ENCODE results near the gene SLFN14. TPM values are rescaled to one million over a fixed set of nuclear protein-coding genes. Genes with fewer than 3 reads are reported as not detected.
"Not testable (repeated sequence)": the region's sequence is repeated elsewhere in the genome, so short reads cannot be mapped to it uniquely, and the experiment has no call there.

SLFN14 gene
- total and polyA plus RNA-seq, 2 of the 4 experiments (the other 2 are of a cell fraction), result not detected

DNA sequence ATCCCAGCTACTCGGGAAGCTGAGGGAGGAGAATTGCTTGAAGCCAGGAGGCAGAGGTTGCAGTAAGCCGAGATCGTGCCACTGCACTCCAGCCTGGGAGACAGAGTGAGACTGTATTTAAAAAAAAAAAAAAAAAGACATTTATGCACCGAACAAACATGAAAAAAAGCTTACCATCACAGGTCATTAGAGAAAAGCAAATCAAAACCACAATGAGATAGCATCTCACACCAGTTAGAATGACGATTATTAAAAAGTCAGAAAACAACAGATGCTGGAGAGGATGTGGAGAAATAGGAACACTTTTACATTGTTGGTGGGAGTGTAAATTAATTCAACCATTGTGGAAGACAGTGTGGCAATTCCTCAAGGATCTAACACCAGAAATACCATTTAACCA lies 42.2 kb downstream of the SLFN14 start:
- H3K36me3 ChIP-seq (ENCODE audit: control insufficient read depth, insufficient read depth, low read length); H2BK5ac ChIP-seq (ENCODE audit: low read depth, low read length, poor library complexity, severe bottlenecking); H3K9me1 ChIP-seq (ENCODE audit: insufficient read depth, low read length); H3K4me2 ChIP-seq (ENCODE audit: low read depth, low read length); H2AK5ac ChIP-seq (ENCODE audit: low read depth, low read length); H3K9me3 ChIP-seq (ENCODE audit: control insufficient read depth, insufficient read depth, low read length); in situ Hi-C loops (cut with MboI; ENCODE audit: low sequenced_read_pairs); ATAC-seq (ENCODE audit: low read depth); H3K56ac ChIP-seq (ENCODE audit: extremely low read depth, insufficient read depth, low read length); H3K27ac ChIP-seq (ENCODE audit: insufficient read depth, low read length); CTCF ChIA-PET; H4K8ac ChIP-seq (ENCODE audit: low read depth in 2 of 2, low read length in 2 of 2); H3K4me1 ChIP-seq (ENCODE audit: control insufficient read depth, insufficient read depth, low read length); BruUV-seq (replicated peaks); H4K20me1 ChIP-seq (ENCODE audit: insufficient read depth, low read length); H3K14ac ChIP-seq (replicated peaks; ENCODE audit: low read depth, low read length); H3K9ac ChIP-seq (ENCODE audit: low read depth, low read length); H2BK15ac ChIP-seq (ENCODE audit: low read depth, low read length); H3K4me3 ChIP-seq (ENCODE audit: insufficient read depth, low read depth, low read length); H4K91ac ChIP-seq (ENCODE audit: insufficient read depth, low read depth, low read length); POLR2A ChIA-PET (ENCODE audit: unreplicated experiment); H2AK9ac ChIP-seq (replicated peaks; ENCODE audit: low read depth, low read length, poor library complexity); H3K4ac ChIP-seq (ENCODE audit: low read depth, low read length); H3K23ac ChIP-seq (ENCODE audit: low read depth, low read length); DNase-seq; H2AFZ ChIP-seq (replicated peaks; ENCODE audit: low read length, poor library complexity); H2BK20ac ChIP-seq (ENCODE audit: low read depth, low read length); H4K5ac ChIP-seq (ENCODE audit: low read depth, low read length); dilution Hi-C loops (cut with HindIII; ENCODE audit: low sequenced_read_pairs, unreplicated experiment); intact Hi-C loops (cut with micrococcal nuclease); H2BK120ac ChIP-seq (ENCODE audit: low read depth, low read length); H3K79me1 ChIP-seq (ENCODE audit: low read depth in 1 of 2, low read length in 2 of 2); H3K18ac ChIP-seq (ENCODE audit: low read depth, low read length): not testable (repeated sequence)
- H3K27me3 ChIP-seq (ENCODE audit: control insufficient read depth, insufficient read depth, low read length), result peaks cover 19% of the 10 kb centered on the region
- no CpG with 5 or more reads among the region's 5 CpGs for WGBS, 2 experiments (ENCODE audit: extremely low coverage in 2 of 2, insufficient read length in 1 of 2)

All from IMR-90 (cell line).